T-cell (primary cell): ENCODE data around the gene HERC2. TPM values are rescaled to one million over a fixed set of nuclear protein-coding genes. Genes with fewer than 3 reads are reported as not detected.

Experiments
- ATAC-seq, 4 experiments: fragments of 200-7000 bp in 3 of 4; fragments of 150-1000 bp in 1 of 4; cut with Tn5 transposase; replicated peaks in 1 of 4; 1 replicate in 3 of 4; 2 replicates in 1 of 4; pipeline ENCODE4 v1.10.0; 2021; ENCODE audit warnings: moderate library complexity in 3 of 4, mild to moderate bottlenecking in 2 of 4, moderate number of reproducible peaks in 1 of 4
- CTCF ChIA-PET, 2 donors: fragments of 300-600 bp; sonication (Branson Sonifier 250); formaldehyde crosslinking; loops; one replicate each; lab custom pipeline; 2022; ENCODE audit warnings: antibody characterized with exemption in 2 of 2; lab: Charles Lee
- POLR2A ChIA-PET, 2 donors: fragments of 300-600 bp; sonication (Branson Sonifier 250); formaldehyde crosslinking; loops; one replicate each; lab custom pipeline; 2022; ENCODE audit warnings: antibody characterized with exemption in 2 of 2; lab: Charles Lee
- DNase-seq, 35 experiments: peaks; one replicate each; pipeline versions ENCODE4 v3.0.0 to v3.0.0-alpha.2; 2013 to 2023
- H3K27ac ChIP-seq: one replicate; pipeline ENCODE4 v1.5.1; 2013; ENCODE audit warnings: low read length
- H3K27me3 ChIP-seq, 2 experiments: replicated peaks in 1 of 2; 1 replicate in 1 of 2; 2 replicates in 1 of 2; pipeline versions ENCODE4 v1.6.1 to v1.7.0; 2013; ENCODE audit warnings: low read length in 1 of 2, mixed read lengths in 1 of 2; ENCODE audit not compliant: control insufficient read depth in 2 of 2, insufficient read depth in 2 of 2; ENCODE audit errors: extremely low read depth in 1 of 2
- H3K36me3 ChIP-seq, 2 donors: 1 replicate in 1 of 2; 2 replicates in 1 of 2; pipeline versions ENCODE4 v1.6.1 to v1.7.0; 2013; ENCODE audit warnings: low read length in 1 of 2; ENCODE audit not compliant: control insufficient read depth in 2 of 2, insufficient read depth in 1 of 2; ENCODE audit errors: extremely low read depth in 1 of 2
- H3K4me1 ChIP-seq, 2 experiments: 1 replicate in 1 of 2; 2 replicates in 1 of 2; pipeline versions ENCODE4 v1.6.1 to v1.7.0; 2013; ENCODE audit warnings: low read length in 2 of 2, mixed read lengths in 1 of 2; ENCODE audit not compliant: insufficient read depth in 2 of 2, control insufficient read depth in 1 of 2; ENCODE audit errors: extremely low read depth in 1 of 2
- H3K4me3 ChIP-seq, 2 donors: 1 replicate in 1 of 2; 2 replicates in 1 of 2; pipeline versions ENCODE4 v1.5.1 to v1.7.0; 2013; ENCODE audit warnings: mild to moderate bottlenecking in 2 of 2, low read length in 1 of 2, moderate library complexity in 1 of 2; ENCODE audit not compliant: control insufficient read depth in 1 of 2; ENCODE audit errors: extremely low read depth in 1 of 2
- H3K9me3 ChIP-seq: 2 replicates; pipeline ENCODE4 v1.7.0; 2013
- H3K27ac Mint-ChIP-seq, 2 donors: one replicate each; pipeline ENCODE4 v1.8.0; 2020 to 2021; ENCODE audit warnings: mild to moderate bottlenecking in 2 of 2, mixed read lengths in 2 of 2
- H3K27me3 Mint-ChIP-seq, 2 donors: one replicate each; pipeline ENCODE4 v1.8.0; 2021 to 2022; ENCODE audit warnings: mixed read lengths in 2 of 2
- H3K36me3 Mint-ChIP-seq: one replicate; pipeline ENCODE4 v1.8.0; 2021; ENCODE audit warnings: mixed read lengths
- H3K4me1 Mint-ChIP-seq, 3 donors: one replicate each; pipeline ENCODE4 v1.8.0; 2020 to 2022; ENCODE audit warnings: mixed read lengths in 3 of 3, mild to moderate bottlenecking in 1 of 3
- H3K4me3 Mint-ChIP-seq, 3 donors: one replicate each; pipeline ENCODE4 v1.8.0; 2020 to 2022; ENCODE audit warnings: mild to moderate bottlenecking in 3 of 3, mixed read lengths in 3 of 3, moderate library complexity in 3 of 3
- H3K9me3 Mint-ChIP-seq, 3 donors: one replicate each; pipeline ENCODE4 v1.8.0; 2020 to 2022; ENCODE audit warnings: mixed read lengths in 3 of 3
- WGBS: methylation state at CpG from one replicate; pipeline ENCODE4 v1.1.5; 2013; ENCODE audit warnings: missing lambda C conversion rate; ENCODE audit not compliant: insufficient coverage; 5-methylcytosine and 5-hydroxymethylcytosine counted together
- total RNA-seq, 35 experiments: library from RNA in 6 of 35; stranded (reverse) in 6 of 35; fragments of 120-200 nt in 1 of 35; gene quantifications; one replicate each; pipeline versions ENCODE4 v1.2.1 to v1.2.4 and lab custom pipeline; 2013 to 2026

HERC2 gene
- total RNA-seq, 5 donors from 2014 or later (not counting 1 experiment from before 2014, with no cell fraction given), result 46.4 to 65.5 (median 55.4) TPM

GRCh38 chr15:28068930-28069329 is 253.0 kb downstream of the HERC2 start:
- peaks cover 0 to 3% of the 10 kb centered on the region in 2 experiments for H3K27me3 ChIP-seq
- ChIA-PET POLR2A (no interaction called here), CTCF (no interaction called here)
- H3K9me3 ChIP-seq, result no peaks in the 10 kb centered on the region
- Mint-ChIP-seq H3K9me3 (peaks cover 4 to 6% (median 5%) of the 10 kb centered on the region in 3 donors), H3K4me3 (no peak overlapping the region), H3K27me3 (peaks cover 25 to 26% of the 10 kb centered on the region in 2 donors), H3K4me1 (no peaks in the 10 kb centered on the region), H3K36me3 (no peaks in the 10 kb centered on the region), H3K27ac (no peak overlapping the region)
- no peak overlapping the region for H3K27ac ChIP-seq
- no peaks in the 10 kb centered on the region for H3K36me3 ChIP-seq
- DNase-seq (no peak), ATAC-seq (no peak)
- H3K4me3 ChIP-seq, result no peak overlapping the region
- WGBS, result no CpG with 5 or more reads among the region's 1 CpG
- no peaks in the 10 kb centered on the region for H3K4me1 ChIP-seq

GRCh38 chr15:28066231-28066630 is 255.7 kb downstream of the HERC2 start:
- CTCF ChIA-PET, result interaction anchor here in 1 of 2 donors (0.6 kb wide), 1 partner anchor 160 kb away, joined by 5 read pairs; no protein-coding TSS in a partner anchor
- ATAC-seq (no peak), DNase-seq (no peak)
- Histone ChIP-seq H3K36me3 (no peaks in the 10 kb centered on the region), H3K4me1 (no peaks in the 10 kb centered on the region), H3K27ac (no peak overlapping the region), H3K4me3 (no peak overlapping the region), H3K27me3 (no peaks in the 10 kb centered on the region), H3K9me3 (no peaks in the 10 kb centered on the region)
- Mint-ChIP-seq H3K9me3 (peaks cover 8 to 18% (median 16%) of the 10 kb centered on the region in 3 donors), H3K4me3 (no peak overlapping the region), H3K4me1 (no peaks in the 10 kb centered on the region), H3K36me3 (no peaks in the 10 kb centered on the region), H3K27me3 (peaks cover 21 to 26% of the 10 kb centered on the region in 2 donors), H3K27ac (no peak overlapping the region)
- WGBS, result no CpG with 5 or more reads among the region's 3 CpGs
- POLR2A ChIA-PET, result no interaction called here

Other genes with a start within 250 kb of the HERC2 start
- under 1 TPM in 2 of 5 donors, not detected in 3; 0.19 to 0.67 TPM for gene OCA2, start 222.9 kb downstream of the HERC2 start, total RNA-seq
- not detected for gene GOLGA6L24, start 35.9 kb upstream of the HERC2 start, total RNA-seq
- gene GOLGA8F, start 56.5 kb upstream of the HERC2 start, total RNA-seq, result under 1 TPM in 1 of 5 donors, not detected in 4; 0.82 TPM
- gene GOLGA8G, start 210.8 kb upstream of the HERC2 start, total RNA-seq, result under 1 TPM in 3 of 5 donors, not detected in 2; 0.03 to 0.46 (median 0.12) TPM
- gene GOLGA6L25, start 231.4 kb upstream of the HERC2 start, total RNA-seq, result not detected